Activated naive CD4-positive, alpha-beta T cell treated with anti-CD3 and anti-CD28 coated beads for 36 hours (primary cell): ENCODE measurements around the gene ELFN1. TPM values are rescaled to one million over a fixed set of nuclear protein-coding genes. Genes with fewer than 3 reads are reported as not detected.

Experiments
- CTCF ChIA-PET: fragments of 350-600 bp; sonication (Branson Sonifier 250); formaldehyde crosslinking; loops from one replicate; lab custom pipeline; 2021; ENCODE audit warnings: antibody characterized with exemption; lab: Charles Lee
- DNase-seq: peaks from one replicate; pipeline ENCODE4 v3.0.0-alpha.2; 2020
- H3K27ac Mint-ChIP-seq: one replicate; pipeline ENCODE4 v1.8.0; 2021; ENCODE audit warnings: mild to moderate bottlenecking, mixed read lengths
- H3K27me3 Mint-ChIP-seq: one replicate; pipeline ENCODE4 v1.8.0; 2021; ENCODE audit warnings: low read depth, mixed read lengths
- H3K36me3 Mint-ChIP-seq: one replicate; pipeline ENCODE4 v1.8.0; 2021; ENCODE audit warnings: low read depth, mixed read lengths
- H3K4me1 Mint-ChIP-seq: one replicate; pipeline ENCODE4 v1.8.0; 2021; ENCODE audit warnings: low read depth, mixed read lengths
- H3K4me3 Mint-ChIP-seq: one replicate; pipeline ENCODE4 v1.8.0; 2021; ENCODE audit warnings: mild to moderate bottlenecking, moderate library complexity, mixed read lengths
- H3K9me3 Mint-ChIP-seq: one replicate; pipeline ENCODE4 v1.8.0; 2021; ENCODE audit warnings: mixed read lengths
- intact Hi-C: fragments of 100-400 bp; cut with micrococcal nuclease; formaldehyde crosslinking; loops from one replicate; pipeline ENCODE4 v1.15.1; 2023
- total RNA-seq, 2 experiments: library from RNA; stranded (reverse); gene quantifications; one replicate each; pipeline ENCODE4 v1.2.3, GENCODE V29; 2021

ELFN1 gene
- total RNA-seq, 2 experiments from 2014 or later = not detected

GRCh38 chr7:1675673-1676549 is 5.8 kb downstream of the ELFN1 start:
- peaks cover 17% of the 10 kb centered on the region for H3K27me3 Mint-ChIP-seq
- no peaks in the 10 kb centered on the region for H3K4me1 Mint-ChIP-seq
- H3K4me3 Mint-ChIP-seq = no peak overlapping the region
- intact Hi-C loops = no loop called here
- H3K27ac Mint-ChIP-seq = no peak overlapping the region
- H3K36me3 Mint-ChIP-seq = no peaks in the 10 kb centered on the region
- CTCF ChIA-PET = no interaction called here
- H3K9me3 Mint-ChIP-seq = no peaks in the 10 kb centered on the region
- DNase-seq = no peak

GRCh38 chr7:1676550-1677078 is 6.5 kb downstream of the ELFN1 start:
- no peak for DNase-seq
- Mint-ChIP-seq H3K36me3 (no peaks in the 10 kb centered on the region), H3K4me1 (no peaks in the 10 kb centered on the region), H3K4me3 (no peak overlapping the region), H3K9me3 (no peaks in the 10 kb centered on the region), H3K27ac (no peak overlapping the region), H3K27me3 (peaks cover 12% of the 10 kb centered on the region)
- intact Hi-C loops = no loop called here
- CTCF ChIA-PET = interaction anchor here (0.5 kb wide), 1 partner anchor 669 kb away, joined by 5 read pairs; no protein-coding TSS in a partner anchor

GRCh38 chr7:1677206-1678080 is 7.4 kb downstream of the ELFN1 start:
- Mint-ChIP-seq H3K4me1 (no peaks in the 10 kb centered on the region), H3K4me3 (no peak overlapping the region), H3K36me3 (no peaks in the 10 kb centered on the region), H3K27ac (no peak overlapping the region), H3K27me3 (peaks cover 10% of the 10 kb centered on the region), H3K9me3 (no peaks in the 10 kb centered on the region)
- DNase-seq = no peak
- CTCF ChIA-PET = interaction anchor here (0.5 kb wide), 1 partner anchor 668 kb away, joined by 5 read pairs; no protein-coding TSS in a partner anchor
- intact Hi-C loops = no loop called here

- Mint-ChIP-seq H3K27me3 (peaks cover 4% of the 10 kb centered on the region), H3K9me3 (peaks cover 3% of the 10 kb centered on the region), H3K27ac (no peak overlapping the region), H3K36me3 (no peaks in the 10 kb centered on the region), H3K4me3 (no peak overlapping the region), H3K4me1 (no peaks in the 10 kb centered on the region)
- no peak for DNase-seq
- CTCF ChIA-PET = no interaction called here
- intact Hi-C loops = no loop called here
Observed at GRCh38 chr7:1678081-1678543, 8.0 kb downstream of the ELFN1 start.

GRCh38 chr7:1678571-1679325 is 8.7 kb downstream of the ELFN1 start:
- H3K9me3 Mint-ChIP-seq = peaks cover 5% of the 10 kb centered on the region
- H3K4me1 Mint-ChIP-seq = no peaks in the 10 kb centered on the region
- CTCF ChIA-PET = no interaction called here
- H3K27me3 Mint-ChIP-seq = peaks cover 3% of the 10 kb centered on the region
- no peak for DNase-seq
- H3K36me3 Mint-ChIP-seq = no peaks in the 10 kb centered on the region
- intact Hi-C loops = no loop called here
- no peak overlapping the region for H3K4me3 Mint-ChIP-seq
- H3K27ac Mint-ChIP-seq = no peak overlapping the region

- Mint-ChIP-seq H3K4me1 (no peaks in the 10 kb centered on the region), H3K27me3 (peaks cover 2% of the 10 kb centered on the region), H3K36me3 (no peaks in the 10 kb centered on the region), H3K9me3 (peaks cover 9% of the 10 kb centered on the region), H3K4me3 (no peak overlapping the region), H3K27ac (no peak overlapping the region)
- CTCF ChIA-PET = no interaction called here
- no peak for DNase-seq
- intact Hi-C loops = no loop called here
Observed at GRCh38 chr7:1679326-1679965, 9.4 kb downstream of the ELFN1 start.

GRCh38 chr7:1679966-1680730 is 10.1 kb downstream of the ELFN1 start:
- H3K4me1 Mint-ChIP-seq = no peaks in the 10 kb centered on the region
- no peak overlapping the region for H3K27ac Mint-ChIP-seq
- H3K9me3 Mint-ChIP-seq = peaks cover 13% of the 10 kb centered on the region
- no peaks in the 10 kb centered on the region for H3K36me3 Mint-ChIP-seq
- DNase-seq = no peak
- no peak overlapping the region for H3K4me3 Mint-ChIP-seq
- CTCF ChIA-PET = no interaction called here
- intact Hi-C loops = no loop called here
- peaks cover 2% of the 10 kb centered on the region for H3K27me3 Mint-ChIP-seq

- no peak for DNase-seq
- Mint-ChIP-seq H3K27ac (no peak overlapping the region), H3K36me3 (no peaks in the 10 kb centered on the region), H3K27me3 (peaks cover 2% of the 10 kb centered on the region), H3K9me3 (peaks cover 22% of the 10 kb centered on the region), H3K4me1 (no peaks in the 10 kb centered on the region), H3K4me3 (no peak overlapping the region)
- CTCF ChIA-PET = no interaction called here
- intact Hi-C loops = no loop called here
Observed at GRCh38 chr7:1681581-1681980, 11.5 kb downstream of the ELFN1 start.

- no peaks in the 10 kb centered on the region for H3K36me3 Mint-ChIP-seq
- peaks cover 27% of the 10 kb centered on the region for H3K9me3 Mint-ChIP-seq
- peaks cover 2% of the 10 kb centered on the region for H3K27me3 Mint-ChIP-seq
- no peak overlapping the region for H3K4me3 Mint-ChIP-seq
- no peak overlapping the region for H3K27ac Mint-ChIP-seq
- DNase-seq = no peak
- intact Hi-C loops = no loop called here
- H3K4me1 Mint-ChIP-seq = no peaks in the 10 kb centered on the region
- CTCF ChIA-PET = no interaction called here
Observed at GRCh38 chr7:1685000-1685624, 15.0 kb downstream of the ELFN1 start.

GRCh38 chr7:1688542-1688941 is 18.5 kb downstream of the ELFN1 start:
- Mint-ChIP-seq H3K4me3 (no peak overlapping the region), H3K4me1 (no peaks in the 10 kb centered on the region), H3K9me3 (peaks cover 22% of the 10 kb centered on the region), H3K27ac (no peak overlapping the region), H3K36me3 (no peaks in the 10 kb centered on the region), H3K27me3 (peaks cover 5% of the 10 kb centered on the region)
- intact Hi-C loops = no loop called here
- CTCF ChIA-PET = no interaction called here
- no peak for DNase-seq

- H3K4me3 Mint-ChIP-seq = no peak overlapping the region
- H3K27me3 Mint-ChIP-seq = peaks cover 5% of the 10 kb centered on the region
- H3K9me3 Mint-ChIP-seq = peaks cover 19% of the 10 kb centered on the region
- CTCF ChIA-PET = no interaction called here
- H3K27ac Mint-ChIP-seq = no peak overlapping the region
- H3K4me1 Mint-ChIP-seq = no peaks in the 10 kb centered on the region
- DNase-seq = no peak
- intact Hi-C loops = no loop called here
- no peaks in the 10 kb centered on the region for H3K36me3 Mint-ChIP-seq
Observed at GRCh38 chr7:1689311-1689710, 19.2 kb downstream of the ELFN1 start.
